Activated CD4-positive, alpha-beta T cell treated with anti-CD3 and anti-CD28 coated beads for 48 hours (primary cell): ENCODE results near the gene FAM72C.
"Not testable (repeated sequence)": the region's sequence is repeated elsewhere in the genome, so short reads cannot be mapped to it uniquely, and the experiment has no call there.

Experiments used
- DNase-seq: peaks from one replicate; pipeline ENCODE4 v3.0.0-alpha.2; 2020

FAM72C gene

DNA sequence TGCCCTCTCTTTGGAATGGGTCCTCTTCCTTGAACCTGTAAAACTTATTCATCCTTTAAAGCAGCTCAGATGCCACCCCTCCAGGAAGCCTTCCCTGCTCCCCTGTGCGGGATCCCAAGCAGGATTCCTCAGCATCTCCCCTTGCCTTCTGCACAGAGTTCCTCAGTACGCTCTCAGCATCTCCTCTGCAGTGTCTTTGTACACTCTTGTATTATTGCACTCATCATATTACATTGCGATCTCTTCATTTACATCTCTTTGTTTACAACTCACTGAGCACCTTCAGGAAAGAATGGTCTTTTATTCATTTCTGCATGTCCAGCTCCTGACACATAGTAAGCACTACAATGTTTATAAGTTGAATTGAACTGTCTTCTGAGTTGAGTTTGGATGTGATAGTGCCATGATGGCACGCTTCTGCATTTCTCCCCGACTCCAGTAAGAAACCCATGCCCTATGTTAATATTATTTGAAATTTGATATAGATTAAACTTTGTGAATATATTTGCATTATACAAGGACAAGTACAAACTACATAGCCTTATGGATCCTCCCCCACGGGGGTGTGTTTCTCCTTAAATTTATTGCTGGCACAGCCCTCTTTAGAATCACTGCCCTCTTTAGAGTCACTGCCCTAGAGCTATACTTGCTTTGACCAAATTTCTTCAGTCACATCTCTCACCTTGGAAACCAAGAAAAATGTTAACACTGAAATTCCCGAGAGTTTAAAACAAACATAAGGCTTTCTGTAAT lies 13.1 kb upstream of the FAM72C start:
- not testable (repeated sequence) for DNase-seq

DNA sequence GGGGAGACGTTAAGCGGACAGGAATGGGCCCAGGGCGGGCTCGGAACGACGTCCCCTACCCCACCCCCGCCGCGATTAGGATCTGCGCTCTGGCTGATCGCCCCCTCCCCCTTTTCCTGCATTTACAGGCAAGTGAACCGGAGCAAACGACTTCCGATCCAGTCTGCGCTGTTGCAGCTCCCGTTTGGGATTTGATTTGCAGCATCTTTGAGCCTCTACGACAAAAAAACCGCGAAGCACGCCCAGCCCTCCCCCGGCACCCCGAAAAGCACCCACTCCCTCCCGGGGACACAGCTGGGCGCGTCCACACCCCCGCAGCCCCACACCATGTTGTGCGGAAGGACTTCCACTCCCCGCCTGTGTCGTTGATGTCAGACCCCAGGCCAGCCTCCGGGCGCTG lies 2.6 kb upstream of the FAM72C start:
- not testable (repeated sequence) for DNase-seq

DNA sequence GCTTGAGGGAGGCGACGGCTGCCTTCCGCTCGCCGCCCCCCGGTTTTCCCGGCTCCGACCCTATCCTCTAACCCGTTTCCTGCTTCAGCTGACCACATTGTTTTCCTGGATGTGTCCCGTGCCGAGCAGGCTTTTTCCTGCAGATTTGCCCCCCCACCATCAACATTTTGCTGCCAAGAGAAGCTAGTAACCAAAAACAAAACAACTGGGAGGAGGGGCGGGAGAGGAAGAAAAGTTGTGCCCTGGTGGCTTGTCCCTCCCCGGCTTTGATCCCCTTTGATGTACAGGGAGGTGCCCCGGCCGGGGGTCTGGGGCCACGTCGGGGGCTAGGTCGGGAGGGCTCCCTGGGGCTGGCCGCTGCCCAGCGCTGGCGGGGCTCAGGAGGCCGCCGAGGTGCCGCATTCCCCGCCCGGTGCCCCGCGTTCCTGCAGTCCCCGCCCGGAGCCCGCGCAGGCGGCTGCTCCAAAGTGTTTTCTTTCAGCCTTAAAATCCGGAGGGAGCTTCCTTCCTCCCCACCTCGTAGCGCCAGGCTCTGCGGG lies 2.2 kb upstream of the FAM72C start:
- not testable (repeated sequence) for DNase-seq

DNA sequence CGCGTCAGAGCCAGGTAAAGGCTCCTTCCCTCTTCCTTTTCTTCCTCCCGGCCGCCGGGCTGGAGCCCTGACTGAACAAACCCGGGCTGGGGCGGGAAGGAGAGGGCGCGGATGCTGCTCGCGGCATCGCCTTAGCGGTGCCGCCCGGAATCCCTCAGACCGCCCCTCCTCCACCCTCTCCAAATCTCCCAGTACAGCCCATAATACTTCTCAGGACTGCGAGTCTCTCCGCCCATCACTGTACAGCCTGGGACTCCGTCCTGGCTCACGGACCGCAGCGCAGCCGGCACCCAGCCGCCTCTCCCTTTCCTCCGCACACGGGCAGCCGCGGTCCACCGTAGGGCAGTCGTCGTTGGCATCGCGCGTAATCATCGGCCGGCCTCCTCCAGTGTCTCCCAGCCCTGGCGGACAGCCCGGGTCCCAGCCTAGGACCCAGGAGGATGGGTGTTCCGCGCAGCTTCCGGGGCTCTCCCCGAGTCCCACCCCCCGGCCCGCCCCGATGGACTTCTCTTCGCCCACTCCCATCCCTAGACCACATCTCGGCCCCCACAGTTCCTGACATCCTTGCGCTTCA lies 1.1 kb upstream of the FAM72C start:
- not testable (repeated sequence) for DNase-seq

DNA sequence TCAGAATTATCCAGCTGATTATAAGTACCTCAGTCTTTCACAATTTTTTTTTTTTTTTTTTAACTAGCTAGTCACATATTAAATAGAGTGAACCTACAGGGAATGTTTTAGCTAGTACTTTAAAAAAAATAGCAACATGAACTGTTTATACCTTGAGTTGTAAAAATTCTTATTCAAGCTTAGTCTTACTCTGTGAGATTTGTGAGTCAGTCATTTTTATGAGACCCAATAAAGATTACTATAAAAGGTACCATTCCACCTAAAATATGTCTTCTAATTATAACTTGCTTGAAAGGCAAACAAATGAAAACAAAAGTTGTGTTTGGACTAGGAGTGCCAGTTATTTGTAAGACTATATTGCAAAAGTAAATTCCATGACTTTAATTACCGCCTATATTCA lies 5.9 kb downstream of the FAM72C start:
- not testable (repeated sequence) for DNase-seq

DNA sequence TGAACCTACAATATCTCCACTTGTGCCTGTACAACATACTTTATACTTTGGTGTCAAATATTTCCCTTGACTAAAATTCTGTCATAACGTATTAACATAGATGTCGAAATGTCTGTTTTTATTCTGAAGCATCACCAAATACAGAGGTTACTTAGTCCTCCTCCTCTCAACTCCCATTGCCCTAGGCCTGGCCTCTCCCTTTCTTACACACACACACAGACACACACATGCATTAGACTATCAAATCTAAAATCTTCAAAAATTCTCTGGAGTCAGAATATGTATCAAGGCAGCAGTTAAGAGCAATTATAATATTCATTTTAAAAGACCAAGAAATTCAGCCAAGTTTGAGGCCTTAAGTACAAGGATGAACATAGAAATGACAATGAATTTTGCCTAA lies 7.5 kb downstream of the FAM72C start:
- not testable (repeated sequence) for DNase-seq

DNA sequence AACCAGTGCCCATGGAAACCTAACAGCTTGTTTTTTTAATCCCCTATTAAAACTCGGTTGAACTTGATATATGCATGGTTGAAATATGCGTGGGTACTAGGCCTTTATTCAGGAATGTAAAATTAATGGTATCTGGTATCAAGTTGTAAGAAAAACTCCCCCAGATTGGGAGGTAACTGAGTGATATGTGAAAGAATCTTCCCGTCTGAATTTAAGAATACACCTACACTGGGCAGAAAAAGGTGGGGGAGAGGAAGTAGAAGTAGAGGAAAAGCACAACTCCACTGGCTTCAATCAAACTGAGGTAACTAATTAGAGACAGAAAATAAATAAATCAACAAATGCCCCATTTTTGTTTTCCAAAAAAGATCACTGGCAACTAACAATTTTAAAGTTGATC lies 15.9 kb downstream of the FAM72C start:
- DNase-seq = not testable (repeated sequence)

DNA sequence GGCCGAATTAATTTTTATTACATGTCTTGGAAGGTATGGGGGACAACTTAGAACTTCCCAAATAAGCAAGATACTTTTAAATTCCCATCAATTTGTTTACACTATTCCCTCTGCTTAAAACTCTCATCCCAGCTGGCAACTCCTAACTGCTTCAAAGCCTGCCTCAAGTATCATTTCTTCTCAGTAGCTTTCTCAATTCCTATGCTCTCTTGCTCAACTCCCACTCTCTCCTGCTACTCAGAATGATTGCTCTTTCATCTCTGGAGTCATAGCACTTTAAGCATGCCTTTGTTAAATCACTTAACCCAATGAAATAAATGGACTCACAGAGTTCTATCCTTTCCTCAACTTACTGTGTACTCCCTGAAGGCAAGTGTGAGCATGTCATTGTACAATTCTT lies 18.9 kb downstream of the FAM72C start:
- DNase-seq = not testable (repeated sequence)

DNA sequence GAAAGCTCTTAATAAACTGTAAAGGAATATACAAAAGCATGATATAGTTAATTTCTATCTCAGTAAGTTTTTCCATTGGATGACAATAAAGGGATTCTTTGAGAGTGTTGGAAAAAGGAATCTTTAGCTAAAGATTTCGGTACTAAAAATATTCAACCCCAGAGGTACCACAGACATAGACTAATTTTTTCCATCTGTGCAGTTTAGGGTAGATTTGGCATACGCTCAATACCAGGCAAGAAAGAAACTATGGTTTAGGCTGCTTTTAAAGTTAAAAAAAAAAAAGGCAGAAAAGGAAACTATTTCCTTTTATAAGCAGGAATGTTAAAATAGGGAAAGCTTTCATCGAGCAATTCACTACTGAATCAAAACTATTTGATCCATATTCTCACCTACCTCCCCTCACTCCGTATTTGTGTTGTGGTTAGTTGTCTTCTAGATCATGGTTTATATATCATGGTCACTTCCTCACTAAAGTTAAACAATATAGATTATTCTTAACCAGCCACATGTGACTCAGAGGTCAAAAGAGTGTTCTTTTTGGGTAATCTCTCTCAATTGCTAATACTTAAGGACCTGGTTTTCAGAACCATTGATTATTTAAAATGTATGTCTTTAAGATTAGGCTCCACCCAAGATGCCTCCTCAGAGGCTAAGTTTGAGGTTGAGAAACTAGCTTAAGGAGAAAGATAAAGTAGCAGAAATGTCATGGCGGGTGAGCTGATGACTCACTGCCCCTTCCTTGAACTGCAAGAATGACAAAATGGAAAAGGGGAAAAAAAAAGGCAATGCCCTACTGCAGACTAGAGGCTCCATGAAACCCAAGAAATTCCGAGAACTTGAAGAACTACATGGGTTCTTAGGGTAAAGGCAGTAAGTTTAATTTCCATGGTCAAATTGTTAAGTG lies 20.0 kb downstream of the FAM72C start:
- not testable (repeated sequence) for DNase-seq

DNA sequence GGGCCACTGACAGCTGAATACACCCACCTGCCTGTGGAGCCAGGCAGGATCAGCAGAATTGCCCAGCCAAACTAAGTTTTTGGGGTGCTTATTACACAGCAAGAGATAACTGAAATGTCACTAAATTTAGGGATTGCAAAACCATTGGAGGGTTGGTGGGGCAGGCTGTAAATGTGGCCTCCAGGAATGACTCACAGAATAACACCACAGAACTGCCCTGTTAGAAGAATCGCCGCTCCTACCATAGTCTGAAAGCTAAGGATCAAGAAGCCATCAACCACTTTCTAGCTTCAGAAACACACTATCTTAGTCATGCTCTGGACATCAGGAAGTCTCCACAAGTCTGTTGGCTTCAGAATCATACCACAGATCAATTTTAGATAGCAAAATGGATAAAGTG lies 24.0 kb downstream of the FAM72C start:
- DNase-seq = not testable (repeated sequence)

DNA sequence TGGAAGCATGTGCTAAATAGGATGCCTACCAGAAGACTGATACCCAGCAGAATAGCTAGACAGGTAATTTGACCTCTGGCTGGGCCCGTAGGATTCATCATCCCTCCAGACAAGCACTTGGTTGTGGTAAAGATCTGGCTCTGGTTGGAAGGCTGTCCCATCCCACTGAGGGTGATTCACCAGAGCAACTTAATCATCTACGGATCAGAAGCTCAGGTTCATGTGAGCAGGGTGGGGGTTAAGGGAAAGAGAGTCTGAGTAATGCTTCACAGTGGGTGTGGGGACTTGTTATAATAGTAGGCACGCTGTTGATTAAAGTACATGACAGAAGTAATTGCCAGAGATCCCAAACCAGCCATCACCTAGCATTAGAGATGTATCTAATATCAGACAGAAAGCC lies 26.5 kb downstream of the FAM72C start:
- not testable (repeated sequence) for DNase-seq

DNA sequence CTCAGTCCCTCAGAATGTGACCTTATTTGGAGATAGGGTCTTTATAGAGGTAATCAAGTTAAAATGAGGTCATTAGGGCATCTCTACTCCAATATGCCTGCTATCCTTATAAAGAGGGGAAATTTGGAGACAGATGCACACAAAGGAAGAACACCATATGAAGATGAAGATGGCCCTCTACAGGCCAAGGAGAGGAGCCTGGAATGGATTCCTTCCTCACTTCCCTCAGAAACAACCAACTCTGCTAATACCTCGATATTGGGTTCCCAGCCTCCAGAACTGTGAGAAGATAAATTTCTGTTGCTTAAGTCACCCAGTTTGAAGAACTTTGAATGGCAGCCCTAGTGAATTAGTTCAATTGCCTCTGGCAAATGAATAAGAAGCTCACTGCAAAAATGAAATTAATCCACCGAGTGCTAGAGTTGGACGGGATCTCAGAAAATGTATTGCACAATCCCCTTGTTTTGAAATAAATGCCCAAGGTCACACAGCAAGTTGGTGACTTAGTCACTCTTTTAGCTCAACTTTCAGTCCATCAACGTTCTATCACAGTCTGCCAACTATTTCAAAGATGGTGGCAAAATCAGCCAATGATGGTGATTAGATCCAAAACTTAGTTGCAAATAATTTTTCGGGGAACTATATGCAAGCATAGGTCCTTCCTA lies 27.1 kb downstream of the FAM72C start:
- not testable (repeated sequence) for DNase-seq

DNA sequence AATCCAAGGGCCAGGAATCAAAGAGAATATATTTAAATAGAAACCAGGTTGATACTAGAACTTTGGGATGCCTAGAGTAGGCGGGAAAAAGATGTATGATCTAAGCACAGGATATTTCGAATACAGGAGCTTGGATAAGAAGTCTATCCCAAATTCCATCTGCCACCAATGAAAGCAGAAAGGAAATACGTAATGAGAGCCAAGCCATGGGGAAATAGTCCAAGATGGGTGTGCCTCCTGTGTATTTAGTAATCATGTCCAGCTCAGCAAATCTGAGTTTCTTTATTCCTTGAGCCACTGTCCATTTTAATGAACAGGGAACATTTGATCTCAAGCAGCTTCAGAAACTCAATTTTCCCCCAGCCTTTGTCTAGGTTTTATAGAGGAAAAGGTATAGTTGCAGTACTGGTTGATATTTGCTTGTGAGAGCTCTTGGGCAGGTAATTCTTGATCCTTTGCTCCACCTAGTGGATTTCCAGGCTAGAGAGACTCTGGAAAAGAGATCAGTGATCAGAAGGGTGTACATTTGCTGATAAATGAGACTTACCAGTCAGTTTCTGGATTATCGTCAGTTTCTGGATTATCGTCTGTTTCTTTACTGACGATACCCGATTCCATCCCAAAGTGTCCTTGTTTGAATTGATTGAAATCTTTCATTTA lies 28.3 kb downstream of the FAM72C start:
- DNase-seq = not testable (repeated sequence)

DNA sequence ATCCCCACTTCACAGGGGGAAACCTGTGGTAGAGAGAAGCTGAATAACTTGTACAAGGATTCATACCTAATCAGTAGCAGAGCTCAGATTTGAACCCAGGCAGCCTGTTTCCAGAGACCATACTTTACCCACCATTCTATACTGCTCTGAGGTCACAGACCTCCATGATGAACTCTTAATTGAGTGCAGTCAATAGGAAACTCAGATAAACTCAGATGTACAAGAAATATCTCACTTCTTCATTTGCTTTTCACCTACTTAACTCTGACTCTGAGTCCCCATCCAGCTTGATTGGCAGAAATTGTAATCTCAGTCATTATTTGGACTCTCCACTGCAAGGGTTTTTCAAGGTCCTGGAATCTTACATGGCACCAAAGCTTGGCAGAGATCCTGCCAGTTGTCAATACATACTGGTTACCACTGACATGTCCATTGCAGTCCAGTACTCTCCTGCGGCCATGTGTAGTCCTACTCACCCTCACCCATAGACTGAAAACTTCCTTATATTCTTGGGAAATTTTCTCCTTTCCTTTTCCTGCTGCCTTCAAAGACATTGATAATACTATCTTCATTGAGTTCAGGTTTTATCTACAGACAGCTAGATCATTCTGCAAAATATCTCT lies 29.4 kb downstream of the FAM72C start:
- not testable (repeated sequence) for DNase-seq

DNA sequence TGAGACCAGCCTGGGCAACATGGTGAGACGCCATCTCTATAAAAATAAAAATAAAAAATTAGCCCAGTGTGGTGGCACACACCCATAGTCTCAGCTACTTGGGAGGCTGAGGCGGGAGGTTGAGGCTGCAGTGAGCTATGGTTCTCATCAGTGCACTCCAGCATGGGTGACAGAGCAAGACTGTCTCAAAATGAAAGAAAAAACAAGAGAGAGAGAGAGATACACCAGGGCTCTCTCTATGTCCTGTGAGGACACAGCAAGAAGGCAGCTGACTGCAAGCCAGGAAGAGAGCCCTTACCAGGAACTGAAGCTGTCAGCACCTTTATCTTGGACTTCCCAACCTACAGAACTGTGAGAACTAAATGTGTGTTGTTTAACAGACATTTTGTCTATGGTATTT lies 32.1 kb downstream of the FAM72C start:
- DNase-seq = not testable (repeated sequence)

DNA sequence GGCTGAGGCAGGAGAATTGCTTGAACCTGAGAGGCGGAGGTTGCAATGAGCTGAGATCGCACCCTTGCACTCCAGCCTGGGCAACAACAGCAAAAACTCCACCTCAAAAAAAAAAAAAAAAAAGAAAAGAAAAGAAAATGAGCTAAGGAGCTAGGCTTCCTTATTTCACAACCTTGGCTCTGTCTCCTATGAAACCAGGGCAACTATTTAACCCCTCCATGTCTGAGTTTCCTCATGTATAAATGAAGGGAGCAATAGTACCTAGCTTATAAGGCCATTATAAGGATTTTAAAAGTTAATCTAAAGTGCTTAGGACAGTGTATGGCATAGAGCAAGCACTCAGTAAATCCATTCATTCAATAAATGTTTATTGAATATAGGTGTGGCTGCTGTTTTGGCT lies 32.9 kb downstream of the FAM72C start:
- not testable (repeated sequence) for DNase-seq

DNA sequence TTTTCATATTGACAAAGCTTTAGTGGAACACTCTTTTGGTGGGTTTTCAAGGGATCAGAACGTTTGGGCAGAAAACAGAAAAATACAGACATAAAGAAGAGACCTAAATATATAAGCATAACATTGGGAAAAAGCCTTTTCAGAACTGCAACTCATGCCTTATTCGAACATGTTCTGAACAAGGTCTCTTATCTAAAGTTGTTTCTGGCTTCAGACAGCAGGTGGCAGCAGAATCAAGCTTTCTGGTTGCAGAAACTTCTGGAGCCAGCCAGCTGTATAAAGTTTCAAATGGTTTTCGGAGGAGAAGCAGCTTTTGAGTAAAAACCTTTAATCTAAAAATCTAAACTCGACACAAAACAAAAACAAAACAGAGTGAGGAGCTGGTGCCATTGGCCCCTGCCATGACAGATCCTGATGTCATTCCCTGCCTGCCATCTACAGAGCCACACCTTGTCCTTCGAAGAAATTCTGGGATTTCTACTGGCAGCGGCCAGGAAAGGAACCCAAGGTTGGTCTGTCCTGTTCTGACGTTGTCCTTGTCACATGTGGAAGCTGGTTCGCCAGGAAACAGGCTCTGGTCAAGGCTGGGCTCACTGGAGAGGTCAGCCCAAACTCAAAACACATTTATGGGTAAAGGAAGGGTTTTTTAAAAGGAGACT lies 35.2 kb downstream of the FAM72C start:
- peak; percentile 55 for DNase-seq

DNA sequence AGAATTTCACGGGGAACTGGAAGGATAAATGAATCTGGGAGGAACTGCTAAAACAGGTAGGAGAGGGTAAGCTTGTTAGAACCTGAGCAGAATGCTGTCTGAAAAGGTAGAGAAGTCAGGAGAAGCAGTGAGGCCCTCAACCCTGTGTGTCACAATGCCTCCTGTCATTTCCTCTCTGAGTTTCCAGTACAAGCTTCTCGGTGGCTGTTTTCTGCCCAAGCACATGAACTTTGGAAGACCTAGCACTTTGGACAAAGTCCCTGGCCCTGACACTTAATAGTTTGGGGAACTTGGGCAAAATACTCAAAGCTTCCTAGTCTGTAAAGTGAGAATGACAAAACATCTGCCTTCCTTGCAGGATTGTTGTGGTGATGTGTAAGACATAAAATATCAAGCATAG lies 52.7 kb downstream of the FAM72C start:
- DNase-seq = not testable (repeated sequence)

DNA sequence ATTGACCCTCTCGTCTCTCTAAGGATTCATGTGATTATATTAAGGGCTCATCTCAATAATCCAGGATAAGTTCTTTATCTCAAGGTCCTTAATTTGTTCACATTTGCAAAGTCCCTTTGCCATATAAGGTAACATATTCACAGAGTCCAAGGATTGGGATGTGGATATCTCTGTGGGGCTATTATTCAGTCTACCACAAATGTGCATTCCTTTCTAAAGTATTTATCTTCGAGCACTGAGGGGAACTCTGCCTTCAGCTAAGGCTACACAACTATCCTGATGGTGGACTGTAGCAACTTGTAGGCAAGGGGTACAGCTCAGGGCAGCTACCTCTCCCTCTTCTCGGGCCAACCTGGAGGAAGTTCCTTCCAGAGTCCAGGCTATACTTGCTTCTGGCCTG lies 53.2 kb downstream of the FAM72C start:
- not testable (repeated sequence) for DNase-seq

DNA sequence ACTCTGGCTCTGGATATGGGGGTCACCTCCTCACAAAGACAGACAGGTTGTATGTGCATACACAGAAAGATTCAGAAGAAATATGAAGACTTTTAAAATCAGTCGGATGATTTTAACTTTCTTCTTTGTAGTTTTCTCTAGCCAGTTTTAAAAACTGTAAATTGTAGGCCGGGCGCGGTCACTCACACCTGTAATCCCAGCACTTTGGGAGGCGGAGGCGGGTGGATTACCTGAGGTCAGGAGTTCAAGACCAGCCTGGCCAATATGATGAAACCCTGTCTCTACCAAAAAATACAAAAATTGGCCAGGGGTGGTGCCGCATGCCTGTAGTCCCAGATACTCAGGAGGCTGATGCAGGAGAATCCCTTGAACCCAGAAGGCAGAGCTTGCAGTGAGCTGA lies 58.1 kb downstream of the FAM72C start:
- not testable (repeated sequence) for DNase-seq
